H9 (cell line): ENCODE results near the gene SUFU. TPM values are rescaled to one million over a fixed set of nuclear protein-coding genes. Genes with fewer than 3 reads are reported as not detected.
A peak's percentile ranks its signal among the peaks of the same experiment; 100 is the strongest.

Source experiments
- DNase-seq: peaks from one replicate; pipeline ENCODE4 v3.0.0-alpha.2; 2017
- H2AFZ ChIP-seq: one replicate; pipeline ENCODE4 v1.6.1; 2013; ENCODE audit warnings: mild to moderate bottlenecking, low read length, control low read depth, moderate library complexity
- H2AK5ac ChIP-seq: 2 replicates; pipeline ENCODE4 v1.6.1; 2013; ENCODE audit warnings: low read length, control low read depth, mixed read lengths; ENCODE audit not compliant: insufficient read length
- H2BK120ac ChIP-seq: one replicate; pipeline ENCODE4 v1.6.1; 2013; ENCODE audit warnings: low read depth, mild to moderate bottlenecking, low read length, control low read depth, inconsistent platforms; ENCODE audit not compliant: poor library complexity, severe bottlenecking
- H2BK12ac ChIP-seq: 2 replicates; pipeline ENCODE4 v1.6.1; 2013; ENCODE audit warnings: low read length, control low read depth, mixed read lengths, low read depth; ENCODE audit not compliant: insufficient read length
- H2BK15ac ChIP-seq: 2 replicates; pipeline ENCODE4 v1.6.1; 2013; ENCODE audit warnings: low read depth, low read length, control low read depth
- H2BK20ac ChIP-seq: one replicate; pipeline ENCODE4 v1.6.1; 2013; ENCODE audit warnings: low read depth, mild to moderate bottlenecking, low read length, control low read depth, inconsistent platforms; ENCODE audit not compliant: poor library complexity, severe bottlenecking
- H2BK5ac ChIP-seq: 2 replicates; pipeline ENCODE4 v1.6.1; 2013; ENCODE audit warnings: low read length, control low read depth, mixed read lengths; ENCODE audit not compliant: insufficient read length
- H3K14ac ChIP-seq: 2 replicates; pipeline ENCODE4 v1.6.1; 2013; ENCODE audit warnings: low read length, control low read depth; ENCODE audit not compliant: insufficient read depth
- H3K18ac ChIP-seq: 2 replicates; pipeline ENCODE4 v1.6.1; 2013; ENCODE audit warnings: low read depth, mild to moderate bottlenecking, mixed read lengths, low read length, control low read depth; ENCODE audit not compliant: insufficient read length
- H3K23ac ChIP-seq: 2 replicates; pipeline ENCODE4 v1.6.1; 2013; ENCODE audit warnings: low read length, control low read depth, mixed read lengths, low read depth; ENCODE audit not compliant: insufficient read length
- H3K23me2 ChIP-seq: 2 replicates; pipeline ENCODE4 v1.6.1; 2013; ENCODE audit warnings: low read depth, mild to moderate bottlenecking, mixed read lengths, low read length, control low read depth; ENCODE audit not compliant: insufficient read length, poor library complexity, severe bottlenecking
- H3K27ac ChIP-seq: 2 replicates; pipeline ENCODE4 v1.5.1; 2013; ENCODE audit warnings: low read length, control low read depth, mixed read lengths, low read depth; ENCODE audit not compliant: insufficient read length
- H3K27me3 ChIP-seq: 2 replicates; pipeline ENCODE4 v1.6.1; 2013; ENCODE audit warnings: low read length, control low read depth, inconsistent platforms; ENCODE audit not compliant: insufficient read depth
- H3K4ac ChIP-seq: 2 replicates; pipeline ENCODE4 v1.6.1; 2013; ENCODE audit warnings: low read depth, mild to moderate bottlenecking, control low read depth, inconsistent platforms, low read length, moderate library complexity
- H3K4me1 ChIP-seq: 2 replicates; pipeline ENCODE4 v1.6.1; 2013; ENCODE audit warnings: low read length, control low read depth, inconsistent platforms; ENCODE audit not compliant: insufficient read depth
- H3K4me2 ChIP-seq: 2 replicates; pipeline ENCODE4 v1.6.1; 2013; ENCODE audit warnings: low read length, control low read depth, mixed read lengths; ENCODE audit not compliant: insufficient read length, insufficient read depth
- H3K56ac ChIP-seq: 2 replicates; pipeline ENCODE4 v1.6.1; 2013; ENCODE audit warnings: low read depth, mild to moderate bottlenecking, mixed read lengths, low read length, control low read depth; ENCODE audit not compliant: insufficient read length
- H3K79me1 ChIP-seq: 2 replicates; pipeline ENCODE4 v1.6.1; 2013; ENCODE audit warnings: low read depth, mild to moderate bottlenecking, moderate library complexity, low read length, control low read depth, inconsistent platforms; ENCODE audit not compliant: insufficient read depth, poor library complexity, severe bottlenecking
- H3K79me2 ChIP-seq: 2 replicates; pipeline ENCODE4 v1.6.1; 2013; ENCODE audit warnings: low read length, control low read depth, inconsistent platforms; ENCODE audit not compliant: insufficient read depth
- H3K9ac ChIP-seq: 2 replicates; pipeline ENCODE4 v1.6.1; 2013; ENCODE audit warnings: low read length, control low read depth, mixed read lengths; ENCODE audit not compliant: insufficient read length; ENCODE audit errors: extremely low read depth
- H3K9me3 ChIP-seq: one replicate; pipeline ENCODE4 v1.6.1; 2013; ENCODE audit warnings: low read depth, low read length, inconsistent platforms; ENCODE audit not compliant: control insufficient read depth
- H3T11ph ChIP-seq: one replicate; pipeline ENCODE4 v1.6.1; 2013; ENCODE audit warnings: mild to moderate bottlenecking, low read length, control low read depth, inconsistent platforms
- H4K20me1 ChIP-seq: one replicate; pipeline ENCODE4 v1.6.1; 2013; ENCODE audit not compliant: control insufficient read depth, insufficient read length, insufficient read depth
- H4K5ac ChIP-seq: 2 replicates; pipeline ENCODE4 v1.6.1; 2013; ENCODE audit warnings: low read depth, mild to moderate bottlenecking, mixed read lengths, low read length, control low read depth; ENCODE audit not compliant: insufficient read length
- H4K8ac ChIP-seq: replicated peaks from 2 replicates; pipeline ENCODE4 v1.6.1; 2013; ENCODE audit warnings: low read length, control low read depth, mixed read lengths, low read depth; ENCODE audit not compliant: insufficient read length
- H4K91ac ChIP-seq: 2 replicates; pipeline ENCODE4 v1.6.1; 2013; ENCODE audit warnings: low read depth, mild to moderate bottlenecking, moderate library complexity, mixed read lengths, low read length, control low read depth; ENCODE audit not compliant: insufficient read length
- H3K27ac Mint-ChIP-seq, 3 experiments: 2 replicates in 2 of 3; 3 replicates in 1 of 3; pipeline ENCODE4 v1.8.0; 2020 to 2021; ENCODE audit warnings: mixed read lengths in 3 of 3, mild to moderate bottlenecking in 1 of 3, moderate library complexity in 1 of 3
- H3K27me3 Mint-ChIP-seq: 2 replicates; pipeline ENCODE4 v1.8.0; 2021; ENCODE audit warnings: low read depth, mild to moderate bottlenecking, moderate library complexity, mixed read lengths
- H3K36me3 Mint-ChIP-seq, 3 experiments: 2 replicates in 2 of 3; 3 replicates in 1 of 3; pipeline ENCODE4 v1.8.0; 2020 to 2021; ENCODE audit warnings: low read depth in 3 of 3, mixed read lengths in 3 of 3; ENCODE audit not compliant: insufficient read depth in 1 of 3
- H3K4me1 Mint-ChIP-seq, 2 experiments: 2 replicates each; pipeline ENCODE4 v1.8.0; 2020; ENCODE audit warnings: mixed read lengths in 2 of 2
- H3K4me3 Mint-ChIP-seq, 2 experiments: 2 replicates in 1 of 2; 3 replicates in 1 of 2; pipeline ENCODE4 v1.8.0; 2020 to 2021; ENCODE audit warnings: mild to moderate bottlenecking in 2 of 2, mixed read lengths in 2 of 2, moderate library complexity in 1 of 2
- H3K9me3 Mint-ChIP-seq, 2 experiments: 2 replicates in 1 of 2; 3 replicates in 1 of 2; pipeline ENCODE4 v1.8.0; 2020; ENCODE audit warnings: mild to moderate bottlenecking in 2 of 2, mixed read lengths in 2 of 2, moderate library complexity in 1 of 2
- CTCF ChIP-seq: fragments of 200-600 bp; sonication (generic); conservative IDR thresholded peaks from 3 replicates; pipeline ENCODE4 v1.8.0; 2021; ENCODE audit warnings: antibody characterized with exemption, mild to moderate bottlenecking
- WGBS: extraction: QIAGEN DNeasy Blood & Tissue Kit; methylation state at CpG from one replicate; pipeline ENCODE4 v1.1.7; 2013; ENCODE audit warnings: missing lambda C conversion rate, low lambda C conversion rate, mixed read lengths; ENCODE audit not compliant: insufficient read length; ENCODE audit errors: extremely low coverage; 5-methylcytosine and 5-hydroxymethylcytosine counted together
- total RNA-seq: library from RNA; stranded (reverse); gene quantifications from 2 replicates; pipeline ENCODE4 v1.2.1, GENCODE V29; 2021

Gene SUFU
- total RNA-seq, 1 experiment from 2014 or later, result 9.5 TPM

- no peak overlapping the region for H3K4me2 ChIP-seq
- H3K9me3 ChIP-seq, result no peaks in the 10 kb centered on the region
- TF ChIP-seq CTCF, result no peak
- no peaks in the 10 kb centered on the region for H4K20me1 ChIP-seq
- no peaks in the 10 kb centered on the region for H3K79me1 ChIP-seq
- no peak overlapping the region for H2BK12ac ChIP-seq
- H3K4ac ChIP-seq, result no peak overlapping the region
- peaks cover 10% of the 10 kb centered on the region for H3K23me2 ChIP-seq
- H3K23ac ChIP-seq, result no peak overlapping the region
- peak overlapping the region in 1 of 3 experiments; percentile 49; a peak in 1 of 7 replicates for H3K27ac Mint-ChIP-seq
- H2BK20ac ChIP-seq, result no peak overlapping the region
- H3K4me1 Mint-ChIP-seq, result peaks cover 36 to 38% of the 10 kb centered on the region in 2 experiments
- H4K5ac ChIP-seq, result no peak overlapping the region
- H2AFZ ChIP-seq, result no peak overlapping the region
- H4K91ac ChIP-seq, result no peak overlapping the region
- DNase-seq, result no peak
- H3K27me3 ChIP-seq, result no peaks in the 10 kb centered on the region
- no peak overlapping the region for H2BK5ac ChIP-seq
- peaks cover 16% of the 10 kb centered on the region for H3K27me3 Mint-ChIP-seq
- no peak overlapping the region for H2BK15ac ChIP-seq
- H3K14ac ChIP-seq, result no peak overlapping the region
- no peak overlapping the region for H2AK5ac ChIP-seq
- no peak overlapping the region for H4K8ac ChIP-seq
- no peak overlapping the region for H3K9ac ChIP-seq
- H3K56ac ChIP-seq, result no peak overlapping the region
- no peak overlapping the region for H3K27ac ChIP-seq
- peaks cover 0 to 8% (median 0%) of the 10 kb centered on the region in 3 experiments; a peak in 4 of 7 replicates for H3K36me3 Mint-ChIP-seq
- peaks cover 3% of the 10 kb centered on the region for H3K4me1 ChIP-seq
- no peaks in the 10 kb centered on the region for H3K79me2 ChIP-seq
- no peak overlapping the region for H2BK120ac ChIP-seq
- no CpG with 5 or more reads among the region's 3 CpGs for WGBS
- no peak overlapping the region for H3T11ph ChIP-seq
- no peaks in the 10 kb centered on the region for H3K9me3 Mint-ChIP-seq
- peak overlapping the region in 1 of 2 experiments; percentile 50; a peak in 2 of 5 replicates for H3K4me3 Mint-ChIP-seq
- no peak overlapping the region for H3K18ac ChIP-seq
Observed at GRCh38 chr10:102465466-102465865, 38.3 kb upstream of the SUFU start.
